Epithelial cell of esophagus (primary cell): Measurements from ENCODE around the gene NUCKS1.
A peak's percentile ranks its signal among the peaks of the same experiment; 100 is the strongest.

ENCODE experiments used
- DNase-seq: peaks from one replicate; pipeline ENCODE4 v3.0.0; 2010; ENCODE audit warnings: low read depth
- H3K4me3 ChIP-seq: 2 replicates; pipeline ENCODE4 v1.5.1; 2011; ENCODE audit warnings: mild to moderate bottlenecking, low read length, control low read depth
- CTCF ChIP-seq: IDR thresholded peaks from 2 replicates; pipeline ENCODE4 v1.5.1; 2011; ENCODE audit warnings: low read depth, mild to moderate bottlenecking, low read length, control low read depth, inconsistent platforms; ENCODE audit not compliant: insufficient read depth; ENCODE audit errors: missing control alignments

The NUCKS1 gene

GRCh38 chr1:205750138-205751035 lies at the start of gene NUCKS1:
Gene NUCKS1, minus strand, starts transcription at chr1:205750182. Its CDS starts 209 bp downstream, at chr1:205749973.
- peak; percentile 9 for TF ChIP-seq CTCF
- peak; percentile 98 for DNase-seq
- H3K4me3 ChIP-seq, result peak within 1 kb of the TSS; percentile 95

- H3K4me3 ChIP-seq, result no peak overlapping the region
- no peak for TF ChIP-seq CTCF
- peak; percentile 84 for DNase-seq
These were observed 48.6 kb upstream of the NUCKS1 start for GRCh38 chr1:205798577-205798976.

GRCh38 chr1:205797168-205797567 lies 47.2 kb upstream of the NUCKS1 start:
- no peak for DNase-seq
- TF ChIP-seq CTCF, result no peak
- no peak overlapping the region for H3K4me3 ChIP-seq

GRCh38 chr1:205794011-205794730 lies 44.2 kb upstream of the NUCKS1 start:
- DNase-seq, result no peak
- TF ChIP-seq CTCF, result no peak
- no peak overlapping the region for H3K4me3 ChIP-seq

GRCh38 chr1:205792961-205793673 lies 43.1 kb upstream of the NUCKS1 start:
- TF ChIP-seq CTCF, result no peak
- DNase-seq, result no peak
- no peak overlapping the region for H3K4me3 ChIP-seq

- no peak for DNase-seq
- TF ChIP-seq CTCF, result no peak
- no peak overlapping the region for H3K4me3 ChIP-seq
These were observed 42.5 kb upstream of the NUCKS1 start for GRCh38 chr1:205792481-205792881.
